ENCODE measurements around the gene INAFM1.

Gene INAFM1

DNA sequence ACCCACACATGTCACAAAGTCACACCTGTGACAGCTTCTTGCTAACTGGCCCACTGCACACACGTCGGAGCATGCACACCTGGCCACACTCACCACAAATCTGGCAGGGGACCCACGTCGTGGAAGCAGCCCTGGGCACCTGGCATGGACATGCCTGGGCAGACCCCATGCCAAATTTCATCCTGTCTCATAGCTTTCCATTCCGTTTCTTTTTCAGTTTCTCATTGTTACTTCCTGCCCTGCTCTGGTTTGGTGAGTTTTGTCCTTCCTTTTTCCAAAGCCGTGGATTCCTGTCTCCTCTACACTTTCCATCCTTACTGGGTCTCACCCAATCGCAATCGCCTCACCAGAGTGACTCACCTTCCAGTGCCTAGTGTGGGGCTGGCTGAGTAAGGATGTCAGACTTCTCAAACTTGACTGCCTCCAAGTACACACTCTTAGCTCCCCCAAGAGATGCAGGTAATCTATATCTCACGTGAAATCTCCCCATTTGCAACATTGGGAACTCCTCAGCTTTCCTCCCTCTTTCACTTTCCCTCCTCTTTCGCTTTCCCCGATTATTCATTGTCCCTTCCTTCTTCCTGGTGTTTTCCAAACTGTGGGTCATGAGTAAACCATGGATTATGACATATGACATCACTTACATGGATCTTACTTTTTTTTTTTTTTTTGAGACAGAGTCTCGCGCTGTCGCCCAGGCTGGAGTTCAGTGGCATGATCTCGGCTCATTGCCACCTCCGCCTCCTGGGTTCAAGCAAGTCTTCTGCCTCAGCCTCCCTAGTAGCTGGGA lies 42.1 kb upstream of the INAFM1 start:
- no peak overlapping the region for H3K27ac ChIP-seq (replicated peaks)
- DNase-seq (ENCODE audit: low read depth in 1 of 2, low spot score in 1 of 2) = no peak
- H3K4me3 ChIP-seq (replicated peaks; ENCODE audit: insufficient read depth, low read length) = no peak overlapping the region

GRCh38 chr19:47236072-47236675 lies 38.5 kb upstream of the INAFM1 start:
- TF ChIP-seq GABPA (IDR thresholded peaks at IDR 0.05; ENCODE audit: low read depth) (no peak), POLR2AphosphoS5 (IDR thresholded peaks at IDR 0.05; ENCODE audit: low read depth) (no peak), SPI1 (IDR thresholded peaks at IDR 0.05; ENCODE audit: borderline replicate concordance, low read depth) (no peak), REST (IDR thresholded peaks at IDR 0.05; ENCODE audit: insufficient replicate concordance, low read depth) (no peak)
- TF ChIP-seq, protein P1, sequence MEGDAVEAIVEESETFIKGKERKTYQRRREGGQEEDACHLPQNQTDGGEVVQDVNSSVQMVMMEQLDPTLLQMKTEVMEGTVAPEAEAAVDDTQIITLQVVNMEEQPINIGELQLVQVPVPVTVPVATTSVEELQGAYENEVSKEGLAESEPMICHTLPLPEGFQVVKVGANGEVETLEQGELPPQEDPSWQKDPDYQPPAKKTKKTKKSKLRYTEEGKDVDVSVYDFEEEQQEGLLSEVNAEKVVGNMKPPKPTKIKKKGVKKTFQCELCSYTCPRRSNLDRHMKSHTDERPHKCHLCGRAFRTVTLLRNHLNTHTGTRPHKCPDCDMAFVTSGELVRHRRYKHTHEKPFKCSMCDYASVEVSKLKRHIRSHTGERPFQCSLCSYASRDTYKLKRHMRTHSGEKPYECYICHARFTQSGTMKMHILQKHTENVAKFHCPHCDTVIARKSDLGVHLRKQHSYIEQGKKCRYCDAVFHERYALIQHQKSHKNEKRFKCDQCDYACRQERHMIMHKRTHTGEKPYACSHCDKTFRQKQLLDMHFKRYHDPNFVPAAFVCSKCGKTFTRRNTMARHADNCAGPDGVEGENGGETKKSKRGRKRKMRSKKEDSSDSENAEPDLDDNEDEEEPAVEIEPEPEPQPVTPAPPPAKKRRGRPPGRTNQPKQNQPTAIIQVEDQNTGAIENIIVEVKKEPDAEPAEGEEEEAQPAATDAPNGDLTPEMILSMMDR (IDR thresholded peaks at IDR 0.05; ENCODE audit: insufficient read depth, low read length) = no peak
- no peak for DNase-seq (ENCODE audit: low read depth in 1 of 2, low spot score in 1 of 2)

More for the DNA sequence above, 42.1 kb upstream of the INAFM1 start:
- TF ChIP-seq, protein P1 (IDR thresholded peaks at IDR 0.05; ENCODE audit: insufficient read depth, low read length) = no peak
- TF ChIP-seq GABPA (IDR thresholded peaks at IDR 0.05; ENCODE audit: low read depth) = no peak
- TF ChIP-seq POLR2AphosphoS5 (IDR thresholded peaks at IDR 0.05; ENCODE audit: low read depth) = no peak
- TF ChIP-seq SPI1 (IDR thresholded peaks at IDR 0.05; ENCODE audit: borderline replicate concordance, low read depth) = no peak
- no peak for TF ChIP-seq REST (IDR thresholded peaks at IDR 0.05; ENCODE audit: insufficient replicate concordance, low read depth)
- H3K27me3 ChIP-seq (ENCODE audit: insufficient read depth, poor library complexity, severe bottlenecking) = peaks cover 11% of the 10 kb centered on the region

DNA sequence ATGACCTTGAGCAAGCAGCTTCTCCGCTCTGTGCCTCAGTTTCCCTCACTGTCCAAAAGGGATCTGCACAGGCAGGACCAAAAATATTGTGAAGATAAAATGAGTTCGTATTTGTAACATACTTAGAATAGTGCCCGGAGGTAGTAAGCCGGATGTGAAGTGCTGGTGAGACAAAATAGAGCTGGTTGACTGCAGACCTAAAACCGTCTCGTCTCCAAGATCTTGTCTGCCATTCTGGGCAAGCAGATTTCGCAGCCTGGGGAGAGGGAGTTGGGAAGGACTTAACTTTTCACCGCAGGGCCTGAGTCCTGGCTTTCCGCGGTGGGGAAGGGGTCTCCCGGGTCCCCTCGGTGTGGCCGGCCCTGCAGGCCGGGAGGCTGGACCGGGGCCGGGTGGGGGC lies 35.5 kb upstream of the INAFM1 start:
- DNase-seq (ENCODE audit: low read depth in 1 of 2, low spot score in 1 of 2) = no peak
- H3K27ac ChIP-seq (replicated peaks) = no peak overlapping the region
- peaks cover 39% of the 10 kb centered on the region for H3K27me3 ChIP-seq (ENCODE audit: insufficient read depth, poor library complexity, severe bottlenecking)
- TF ChIP-seq SPI1 (IDR thresholded peaks at IDR 0.05; ENCODE audit: borderline replicate concordance, low read depth) = no peak
- TF ChIP-seq, protein P1 (IDR thresholded peaks at IDR 0.05; ENCODE audit: insufficient read depth, low read length) = no peak
- no peak for TF ChIP-seq POLR2AphosphoS5 (IDR thresholded peaks at IDR 0.05; ENCODE audit: low read depth)
- no peak for TF ChIP-seq REST (IDR thresholded peaks at IDR 0.05; ENCODE audit: insufficient replicate concordance, low read depth)
- TF ChIP-seq GABPA (IDR thresholded peaks at IDR 0.05; ENCODE audit: low read depth) = no peak
- H3K4me3 ChIP-seq (replicated peaks; ENCODE audit: insufficient read depth, low read length) = no peak overlapping the region

More at GRCh38 chr19:47236072-47236675, 38.5 kb upstream of the INAFM1 start:
- no peak overlapping the region for H3K4me3 ChIP-seq (replicated peaks; ENCODE audit: insufficient read depth, low read length)
- no peak overlapping the region for H3K27ac ChIP-seq (replicated peaks)
- peaks cover 33% of the 10 kb centered on the region for H3K27me3 ChIP-seq (ENCODE audit: insufficient read depth, poor library complexity, severe bottlenecking)

Measured in HL-60 (cell line).